CD4-positive, alpha-beta T cell (primary cell): ENCODE data around the gene PAAF1. TPM values are rescaled to one million over a fixed set of nuclear protein-coding genes. Genes with fewer than 3 reads are reported as not detected.

Experiments
- ATAC-seq: fragments of 200-7000 bp; cut with Tn5 transposase; one replicate; pipeline ENCODE4 v1.10.0; 2022; ENCODE audit warnings: mild to moderate bottlenecking; ENCODE audit not compliant: poor library complexity
- CTCF ChIA-PET: fragments of 350-600 bp; sonication (Branson Sonifier 250); formaldehyde crosslinking; loops from one replicate; lab custom pipeline; 2021; ENCODE audit warnings: antibody characterized with exemption, inconsistent platforms; lab: Charles Lee
- POLR2A ChIA-PET: fragments of 350-600 bp; sonication (Branson Sonifier 250); formaldehyde crosslinking; loops from one replicate; lab custom pipeline; 2021; ENCODE audit warnings: antibody characterized with exemption, inconsistent platforms; lab: Charles Lee
- DNase-seq, 14 experiments: peaks; one replicate each; pipeline ENCODE4 v3.0.0-alpha.2; 2013 to 2020; ENCODE audit warnings: mixed read lengths in 2 of 14
- H3K27ac ChIP-seq, 2 donors: one replicate each; pipeline versions ENCODE4 v1.5.1 to v1.7.0; 2013; ENCODE audit warnings: low read length in 2 of 2, low read depth in 1 of 2, mild to moderate bottlenecking in 1 of 2
- H3K27me3 ChIP-seq, 2 experiments: 1 replicate in 1 of 2; 2 replicates in 1 of 2; pipeline versions ENCODE4 v1.6.1 to v1.7.0; 2013; ENCODE audit warnings: low read length in 2 of 2, control low read depth in 1 of 2, mild to moderate bottlenecking in 1 of 2, moderate library complexity in 1 of 2; ENCODE audit not compliant: insufficient read depth in 2 of 2, control insufficient read depth in 1 of 2
- H3K36me3 ChIP-seq: one replicate; pipeline ENCODE4 v1.6.1; 2013; ENCODE audit warnings: low read length, control low read depth; ENCODE audit not compliant: insufficient read depth
- H3K4me1 ChIP-seq: one replicate; pipeline ENCODE4 v1.6.1; 2013; ENCODE audit warnings: low read length, control low read depth; ENCODE audit not compliant: insufficient read depth
- H3K4me3 ChIP-seq: one replicate; pipeline ENCODE4 v1.5.1; 2013; ENCODE audit warnings: mild to moderate bottlenecking, low read length, moderate library complexity
- H3K9me3 ChIP-seq, 2 experiments: 1 replicate in 1 of 2; 2 replicates in 1 of 2; pipeline versions ENCODE4 v1.6.1 to v1.7.0; 2013; ENCODE audit warnings: low read length in 2 of 2, mild to moderate bottlenecking in 2 of 2, control low read depth in 1 of 2, moderate library complexity in 1 of 2; ENCODE audit not compliant: control insufficient read depth in 1 of 2, insufficient read depth in 1 of 2
- H3K27ac Mint-ChIP-seq: one replicate; pipeline ENCODE4 v1.8.0; 2020; ENCODE audit warnings: mixed read lengths
- H3K27me3 Mint-ChIP-seq: one replicate; pipeline ENCODE4 v1.8.0; 2021; ENCODE audit warnings: mixed read lengths
- H3K36me3 Mint-ChIP-seq: one replicate; pipeline ENCODE4 v1.8.0; 2021; ENCODE audit warnings: low read depth, mixed read lengths
- H3K4me1 Mint-ChIP-seq: one replicate; pipeline ENCODE4 v1.8.0; 2021; ENCODE audit warnings: low read depth, mixed read lengths
- H3K4me3 Mint-ChIP-seq: one replicate; pipeline ENCODE4 v1.8.0; 2020; ENCODE audit warnings: mild to moderate bottlenecking, mixed read lengths
- H3K9me3 Mint-ChIP-seq: one replicate; pipeline ENCODE4 v1.8.0; 2020; ENCODE audit warnings: mixed read lengths
- CTCF ChIP-seq: fragments of 200-600 bp; IDR thresholded peaks from one replicate; pipeline ENCODE4 v1.8.0; 2022; ENCODE audit warnings: antibody characterized with exemption, mild to moderate bottlenecking
- intact Hi-C, 2 experiments: fragments of 100-400 bp; cut with DNase I in 1 of 2; cut with micrococcal nuclease in 1 of 2; formaldehyde crosslinking; loops; one replicate each; pipeline versions ENCODE4 v1.15.1 to v1.9.0; 2023 to 2025; cut with DNase I, micrococcal nuclease
- total RNA-seq, 174 experiments: library from RNA in 2 of 174; stranded (reverse) in 2 of 174; gene quantifications; one replicate each; pipeline ENCODE4 v1.2.3 and lab custom pipeline; 2021 to 2026

PAAF1 gene
- total RNA-seq, 2 experiments from 2014 or later: 6.2 to 7.6 TPM

- H3K9me3 ChIP-seq: no peaks in the 10 kb centered on the region
- no peak overlapping the region for H3K4me3 Mint-ChIP-seq
- ChIA-PET CTCF (interaction anchor here (0.6 to 1.9 kb wide), 10 partner anchors 9 to 123 kb away, joined by 3 to 14 read pairs (median 4); no protein-coding TSS in a partner anchor), POLR2A (interaction anchor here (0.6 to 11.7 kb wide), 8 partner anchors 10 to 269 kb away, joined by 3 to 366 read pairs (median 5); partner anchors contain the start of gene UCP2)
- no peak overlapping the region for H3K27ac ChIP-seq
- no peak for TF ChIP-seq CTCF
- peak in 1 of 14 experiments; percentile 11 for DNase-seq
- peaks cover 49% of the 10 kb centered on the region for H3K4me1 ChIP-seq
- H3K36me3 Mint-ChIP-seq: no peaks in the 10 kb centered on the region
- peaks cover 38% of the 10 kb centered on the region for H3K4me1 Mint-ChIP-seq
- no peaks in the 10 kb centered on the region for H3K9me3 Mint-ChIP-seq
- no peak for ATAC-seq
- no peaks in the 10 kb centered on the region for H3K27me3 ChIP-seq
- no peaks in the 10 kb centered on the region for H3K36me3 ChIP-seq
- H3K27me3 Mint-ChIP-seq: no peaks in the 10 kb centered on the region
- H3K27ac Mint-ChIP-seq: peak overlapping the region; percentile 62
- intact Hi-C loops: loop anchor here (1.0 to 10.0 kb wide), 7 partner anchors 17 to 361 kb away; partner anchors contain the start of genes C2CD3 (in 1 of the 2) and PPME1 (in 1 of the 2)
- H3K4me3 ChIP-seq: no peak overlapping the region
Measured at GRCh38 chr11:73963861-73964260, 87.1 kb downstream of the PAAF1 start.

DNA sequence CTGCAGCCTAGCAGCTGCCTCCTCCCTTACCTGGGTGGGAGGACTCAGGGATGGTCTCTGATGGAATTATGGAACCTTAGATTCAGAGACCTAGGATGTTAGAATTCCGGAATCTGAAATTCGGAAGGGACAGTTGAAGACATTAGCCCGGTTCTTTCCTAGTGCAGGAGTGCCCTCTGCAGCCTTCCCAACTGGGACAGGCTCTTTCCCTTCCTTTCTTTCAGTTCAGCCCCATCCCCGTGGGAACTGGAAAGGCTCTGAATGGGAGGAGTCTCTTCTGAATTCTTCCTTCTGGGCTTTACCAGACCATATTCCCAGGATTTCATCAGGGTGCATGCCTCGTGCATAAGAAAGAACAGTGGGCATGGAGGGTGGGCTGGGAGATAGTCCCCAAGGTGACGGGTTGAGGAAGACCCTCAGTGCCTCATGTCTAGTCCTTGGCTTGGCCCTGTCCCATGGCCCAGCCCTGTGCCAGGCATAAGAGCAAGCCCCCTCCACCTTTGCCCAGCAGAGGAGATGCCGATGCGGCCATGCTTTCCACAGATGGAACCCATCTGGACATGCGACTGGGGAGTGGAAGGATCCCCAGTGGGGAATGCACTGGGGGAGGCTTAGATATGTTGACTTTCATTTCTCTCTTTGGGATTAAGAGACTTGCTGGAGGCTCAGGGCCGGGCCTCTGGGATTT lies 88.4 kb downstream of the PAAF1 start:
- Histone ChIP-seq H3K4me3 (no peak overlapping the region), H3K27me3 (no peaks in the 10 kb centered on the region), H3K27ac (no peak overlapping the region), H3K9me3 (no peaks in the 10 kb centered on the region), H3K36me3 (no peaks in the 10 kb centered on the region), H3K4me1 (peaks cover 62% of the 10 kb centered on the region)
- ATAC-seq (no peak), DNase-seq (peak in 1 of 14 experiments; percentile 35)
- TF ChIP-seq CTCF: no peak
- Mint-ChIP-seq H3K36me3 (no peaks in the 10 kb centered on the region), H3K4me3 (no peak overlapping the region), H3K9me3 (no peaks in the 10 kb centered on the region), H3K4me1 (peaks cover 52% of the 10 kb centered on the region), H3K27ac (peak overlapping the region; percentile 73), H3K27me3 (no peaks in the 10 kb centered on the region)
- POLR2A ChIA-PET: interaction anchor here (0.7 to 11.7 kb wide), 6 partner anchors 8 to 267 kb away, joined by 3 to 366 read pairs (median 10); partner anchors contain the start of gene UCP2
- CTCF ChIA-PET: interaction anchor here (1.3 to 1.9 kb wide), 4 partner anchors 13 to 40 kb away, joined by 3 to 14 read pairs (median 6); no protein-coding TSS in a partner anchor
- intact Hi-C loops: loop anchor here (2.0 to 10.0 kb wide), 3 partner anchors 16 to 360 kb away; no protein-coding TSS in a partner anchor

DNA sequence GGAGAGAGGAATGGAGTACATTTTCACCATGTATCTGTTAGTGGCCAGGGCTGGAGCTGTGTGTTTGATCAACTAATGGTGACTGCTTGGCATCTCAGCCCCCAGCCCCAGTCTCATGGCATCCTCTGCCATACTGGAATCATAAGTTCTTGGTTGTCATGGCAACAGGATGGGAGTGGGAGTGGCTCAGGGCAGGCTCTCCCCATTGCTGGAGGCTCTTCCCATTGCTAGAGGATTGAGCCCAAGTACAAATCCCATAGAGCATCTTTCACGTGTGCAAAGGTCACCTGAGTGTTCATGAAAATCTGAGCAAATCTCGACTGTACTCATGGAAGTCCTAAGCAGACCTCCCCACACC lies 88.9 kb downstream of the PAAF1 start:
- Mint-ChIP-seq H3K4me3 (peak overlapping the region; percentile 15), H3K36me3 (no peaks in the 10 kb centered on the region), H3K27ac (peak overlapping the region; percentile 73), H3K4me1 (peaks cover 57% of the 10 kb centered on the region), H3K27me3 (no peaks in the 10 kb centered on the region), H3K9me3 (no peaks in the 10 kb centered on the region)
- Histone ChIP-seq H3K9me3 (no peaks in the 10 kb centered on the region), H3K4me3 (no peak overlapping the region), H3K27ac (no peak overlapping the region), H3K27me3 (no peaks in the 10 kb centered on the region), H3K4me1 (peaks cover 68% of the 10 kb centered on the region), H3K36me3 (no peaks in the 10 kb centered on the region)
- ChIA-PET POLR2A (interaction anchor here (10.8 to 18.9 kb wide), 3 partner anchors 16 to 47 kb away, joined by 111 to 366 read pairs (median 316); partner anchors contain the start of gene UCP2), CTCF (interaction anchor here (1.3 kb wide), 1 partner anchor 29 kb away, joined by 3 read pairs; no protein-coding TSS in a partner anchor)
- intact Hi-C loops: loop anchor here (2.0 to 10.0 kb wide), 3 partner anchors 15 to 359 kb away; no protein-coding TSS in a partner anchor
- DNase-seq (peak in 1 of 14 experiments; percentile 38), ATAC-seq (no peak)
- TF ChIP-seq CTCF: no peak
